K562 (cell line): ENCODE results near the gene BRSK1. TPM values are rescaled to one million over a fixed set of nuclear protein-coding genes. Genes with fewer than 3 reads are reported as not detected.

Experiments
- ATF1 ChIP-seq, 2 experiments: fragments of 450-650 bp in 1 of 2; IDR thresholded peaks; 2 replicates each; pipeline ENCODE4 v1.6.1; 2016; ENCODE audit warnings: missing compliant biosample characterization in 1 of 2, missing genetic modification characterization in 1 of 2
- CREB3L1 ChIP-seq: fragments of 450-650 bp; IDR thresholded peaks from 2 replicates; pipeline ENCODE4 v1.6.1; 2014; ENCODE audit warnings: low read depth, mild to moderate bottlenecking, moderate library complexity, borderline replicate concordance
- CTBP1 ChIP-seq: fragments of 450-650 bp; IDR thresholded peaks from 2 replicates; pipeline ENCODE4 v1.6.1; 2016; ENCODE audit warnings: borderline replicate concordance
- GABPB1 ChIP-seq: sonication (generic); formaldehyde crosslinking; IDR thresholded peaks from 2 replicates; pipeline ENCODE4 v1.8.0; 2022; ENCODE audit warnings: mild to moderate bottlenecking, missing genetic modification reagents
- HCFC1 ChIP-seq: IDR thresholded peaks from 2 replicates; pipeline ENCODE4 v1.6.1; 2012; ENCODE audit warnings: low read depth, low read length, improper control_type of control experiment
- L3MBTL2 ChIP-seq: fragments of 450-650 bp; IDR thresholded peaks from 2 replicates; pipeline ENCODE4 v1.6.1; 2016; ENCODE audit warnings: mild to moderate bottlenecking, moderate library complexity
- SIX5 ChIP-seq, 2 experiments: IDR thresholded peaks; 2 replicates each; pipeline ENCODE4 v1.6.1; 2011; ENCODE audit warnings: low read length in 2 of 2, borderline replicate concordance in 1 of 2, low read depth in 1 of 2, mild to moderate bottlenecking in 1 of 2, moderate library complexity in 1 of 2; ENCODE audit not compliant: insufficient read depth in 1 of 2
- TBP ChIP-seq: optimal IDR thresholded peaks from 2 replicates; pipeline ENCODE3; 2011; ENCODE audit warnings: low read depth, low read length, improper control_type of control experiment
- TCF7L2 ChIP-seq: fragments of 150-350 bp; IDR thresholded peaks from 2 replicates; pipeline ENCODE4 v1.6.1; 2016; ENCODE audit warnings: low read depth, mild to moderate bottlenecking, low read length, moderate library complexity
- TFAP4 ChIP-seq: sonication (generic); formaldehyde crosslinking; IDR thresholded peaks from 2 replicates; pipeline ENCODE4 v1.8.0; 2022; ENCODE audit warnings: missing genetic modification reagents, mild to moderate bottlenecking, moderate library complexity, borderline replicate concordance
- XRCC3 ChIP-seq: fragments of 450-650 bp; IDR thresholded peaks from 2 replicates; pipeline ENCODE4 v1.6.1; 2017; ENCODE audit warnings: mild to moderate bottlenecking, moderate library complexity
- ZNF395 ChIP-seq: fragments of 200-800 bp; sonication (Bioruptor generic); IDR thresholded peaks from 2 replicates; pipeline ENCODE4 v1.6.1; 2017; ENCODE audit warnings: missing genetic modification characterization, missing compliant biosample characterization
- ZNF639 ChIP-seq, 2 experiments: fragments of 200-800 bp in 1 of 2; sonication (Bioruptor generic) in 1 of 2; sonication (generic) in 1 of 2; formaldehyde crosslinking in 1 of 2; IDR thresholded peaks in 1 of 2; conservative IDR thresholded peaks in 1 of 2; 2 replicates each; pipeline versions ENCODE4 v1.5.0 to v1.6.1; 2016 to 2020; ENCODE audit warnings: missing compliant biosample characterization in 1 of 2, missing genetic modification characterization in 1 of 2, missing genetic modification reagents in 1 of 2
- polyA plus RNA-seq, 8 experiments: library from polyadenylated mRNA; depleted of rRNA in 4 of 8; stranded (reverse) in 5 of 8; unstranded in 3 of 8; fragments of >200 nt; fragmentation: Nextera tagmentation in 2 of 8; fragmentation: Illumina TruSeq in 1 of 8; extraction: Ambion mirVana in 2 of 8; extraction: Trizol in 1 of 8; gene quantifications; 2 replicates each; pipeline versions ENCODE4 v1.2.1 to v1.2.3, GENCODE V29; 2011 to 2014; ENCODE audit warnings: inconsistent platforms in 1 of 8, missing spikeins in 1 of 8
- total RNA-seq, 7 experiments: library from RNA; depleted of rRNA in 6 of 7; stranded (reverse); fragments of >200 nt in 6 of 7; fragmentation: Illumina TruSeq in 2 of 7; extraction: Trizol in 2 of 7; gene quantifications; 2 replicates each; pipeline versions ENCODE4 v1.2.1 to v1.2.3, GENCODE V29; 2011 to 2021; ENCODE audit warnings: low replicate concordance in 1 of 7

Gene BRSK1
- total and polyA plus RNA-seq, 9 of the 15 experiments (the other 6 are each of a cell fraction or from before 2014, with no cell fraction given) = 1.7 to 9.3 (median 3.8) TPM; not detected in 2

GRCh38 chr19:55305491-55305890 lies 21.7 kb downstream of the BRSK1 start (continued):
- TF ChIP-seq GABPB1 = peak; percentile 74; the same call in 1 of the 2 replicates
- TF ChIP-seq CTBP1 = no peak
- TF ChIP-seq TCF7L2 = no peak
- peak; percentile 99 for TF ChIP-seq SIX5 (IDR thresholded peaks at IDR 0.05; ENCODE audit: borderline replicate concordance in 1 of 2, insufficient read depth in 1 of 2, low read depth in 1 of 2, low read length in 2 of 2)
- TF ChIP-seq ATF1 (CRISPR knock-in tag; IDR thresholded peaks at IDR 0.05) = no peak
- TF ChIP-seq ATF1 (tag; IDR thresholded peaks at IDR 0.05) = peak; percentile 49; the same call in 1 of the 2 replicates
- no peak for TF ChIP-seq XRCC3
- TF ChIP-seq TFAP4 (CRISPR knock-in tag) = peak; percentile 30; the same call in 1 of the 2 replicates
- TF ChIP-seq ZNF639 (CRISPR knock-in tag; conservative IDR thresholded peaks at IDR 0.05 in 1 of 2, IDR thresholded peaks at IDR 0.05 in 1 of 2) = no peak
- TF ChIP-seq HCFC1 = peak; percentile 99
- TF ChIP-seq TBP = peak; percentile 17
- peak; percentile 79; the same call in 1 of the 2 replicates for TF ChIP-seq CREB3L1
- 0 out of 2 replicates have a peak, but pooled peaks have one; percentile 51 for TF ChIP-seq ZNF395 (CRISPR knock-in tag)
- peak; percentile 17; the same call in 1 of the 2 replicates for TF ChIP-seq L3MBTL2
